ENCODE measurements around the gene CCL4. TPM values are rescaled to one million over a fixed set of nuclear protein-coding genes. Genes with fewer than 3 reads are reported as not detected.
A peak's percentile ranks its signal among the peaks of the same experiment; 100 is the strongest.
"Not testable (repeated sequence)": the region's sequence is repeated elsewhere in the genome, so short reads cannot be mapped to it uniquely, and the experiment has no call there.

The CCL4 gene
- total RNA-seq, 1 donor from 2014 or later = 22.1 TPM

GRCh38 chr17:36087897-36088572 lies 15.6 kb upstream of the CCL4 start:
- not testable (repeated sequence) for DNase-seq (ENCODE audit: low spot score)

GRCh38 chr17:36088670-36089338 lies 14.8 kb upstream of the CCL4 start:
- DNase-seq (ENCODE audit: low spot score) = no peak

GRCh38 chr17:36089339-36089865 lies 14.2 kb upstream of the CCL4 start:
- no peak for DNase-seq (ENCODE audit: low spot score)

GRCh38 chr17:36089888-36090836 lies 13.5 kb upstream of the CCL4 start, which contains the start of gene CCL3:
Gene CCL3 (minus strand): TSS chr17:36090143. CDS start chr17:36090058, 85 bp downstream.
- DNase-seq (ENCODE audit: low spot score) = peak; percentile 53

GRCh38 chr17:36092230-36092629 lies 11.4 kb upstream of the CCL4 start:
- DNase-seq (ENCODE audit: low spot score) = no peak

GRCh38 chr17:36092715-36093114 lies 10.9 kb upstream of the CCL4 start:
- DNase-seq (ENCODE audit: low spot score) = not testable (repeated sequence)

GRCh38 chr17:36094232-36094631 lies 9.4 kb upstream of the CCL4 start:
- DNase-seq (ENCODE audit: low spot score) = no peak

GRCh38 chr17:36094746-36095145 lies 8.9 kb upstream of the CCL4 start:
- no peak for DNase-seq (ENCODE audit: low spot score)

- no peak for DNase-seq (ENCODE audit: low spot score)
These were observed 7.6 kb upstream of the CCL4 start for GRCh38 chr17:36095992-36096391.

GRCh38 chr17:36099004-36099403 lies 4.6 kb upstream of the CCL4 start:
- DNase-seq (ENCODE audit: low spot score) = not testable (repeated sequence)

- DNase-seq (ENCODE audit: low spot score) = not testable (repeated sequence)
These were observed 619 bp downstream of the CCL4 start for GRCh38 chr17:36104246-36104645.

GRCh38 chr17:36104701-36105181 lies 1.1 kb downstream of the CCL4 start:
- no peak for DNase-seq (ENCODE audit: low spot score)

GRCh38 chr17:36105781-36106492 lies 2.3 kb downstream of the CCL4 start:
- DNase-seq (ENCODE audit: low spot score) = no peak

GRCh38 chr17:36106493-36106835 lies 2.8 kb downstream of the CCL4 start:
- DNase-seq (ENCODE audit: low spot score) = no peak

- no peak for DNase-seq (ENCODE audit: low spot score)
These were observed 4.0 kb downstream of the CCL4 start for GRCh38 chr17:36107660-36108059.

GRCh38 chr17:36108265-36108664 lies 4.6 kb downstream of the CCL4 start:
- DNase-seq (ENCODE audit: low spot score) = not testable (repeated sequence)

- no peak for DNase-seq (ENCODE audit: low spot score)
These were observed 7.5 kb downstream of the CCL4 start for GRCh38 chr17:36111068-36111490.

GRCh38 chr17:36112572-36112971 lies 8.9 kb downstream of the CCL4 start:
- no peak for DNase-seq (ENCODE audit: low spot score)

- DNase-seq (ENCODE audit: low spot score) = not testable (repeated sequence)
These were observed 9.5 kb downstream of the CCL4 start for GRCh38 chr17:36113131-36113530.

GRCh38 chr17:36114971-36115648 lies 11.5 kb downstream of the CCL4 start:
- DNase-seq (ENCODE audit: low spot score) = not testable (repeated sequence)

- not testable (repeated sequence) for DNase-seq (ENCODE audit: low spot score)
These were observed 12.0 kb downstream of the CCL4 start for GRCh38 chr17:36115649-36115977.

Measured in umbilical cord (tissue), 2 donors.